HepG2 (cell line): Measurements from ENCODE around the gene OR6S1. TPM values are rescaled to one million over a fixed set of nuclear protein-coding genes. Genes with fewer than 3 reads are reported as not detected.

Source experiments
- AGO1 ChIP-seq: fragments of 200-400 bp; formaldehyde crosslinking; IDR thresholded peaks from 2 replicates; pipeline ENCODE4 v1.6.1; 2017; ENCODE audit warnings: mild to moderate bottlenecking, low read depth, low read length, moderate library complexity; ENCODE audit not compliant: poor library complexity, severe bottlenecking
- FOSL2 ChIP-seq: sonication (generic); formaldehyde crosslinking; IDR thresholded peaks from 2 replicates; pipeline ENCODE4 v1.4.0; 2020; ENCODE audit warnings: missing genetic modification reagents
- HMGA1 ChIP-seq: sonication (generic); formaldehyde crosslinking; conservative IDR thresholded peaks from 2 replicates; pipeline ENCODE4 v1.4.0; 2020; ENCODE audit warnings: missing genetic modification reagents
- KAT7 ChIP-seq: IDR thresholded peaks from 2 replicates; pipeline ENCODE4 v1.6.1; 2018; ENCODE audit warnings: borderline replicate concordance, missing compliant biosample characterization
- MAFF ChIP-seq: IDR thresholded peaks from 2 replicates; pipeline ENCODE4 v1.6.1; 2011; ENCODE audit warnings: low read depth, low read length, improper control_type of control experiment
- MED8 ChIP-seq: sonication (generic); formaldehyde crosslinking; IDR thresholded peaks from 2 replicates; pipeline ENCODE4 v1.8.1; 2023; ENCODE audit warnings: mild to moderate bottlenecking, missing genetic modification reagents; ENCODE audit not compliant: insufficient replicate concordance
- SP5 ChIP-seq: IDR thresholded peaks from 2 replicates; pipeline ENCODE4 v1.6.1; 2016; ENCODE audit warnings: low read depth, borderline replicate concordance
- THAP8 ChIP-seq: sonication (generic); formaldehyde crosslinking; IDR thresholded peaks from 2 replicates; pipeline ENCODE4 v1.5.1; 2020; ENCODE audit warnings: missing genetic modification reagents, mild to moderate bottlenecking, borderline replicate concordance
- UBTF ChIP-seq: sonication (generic); formaldehyde crosslinking; IDR thresholded peaks from 2 replicates; pipeline ENCODE4 v1.4.0; 2020; ENCODE audit warnings: mild to moderate bottlenecking, missing genetic modification reagents
- XRCC5 ChIP-seq: fragments of 200-400 bp; formaldehyde crosslinking; optimal IDR thresholded peaks from 2 replicates; pipeline ENCODE3; 2017; ENCODE audit warnings: mild to moderate bottlenecking, low read length
- ZBTB26 ChIP-seq: IDR thresholded peaks from 2 replicates; pipeline ENCODE4 v1.6.1; 2016; ENCODE audit warnings: missing compliant biosample characterization, missing genetic modification reagents, borderline replicate concordance
- ZIK1 ChIP-seq: sonication (generic); formaldehyde crosslinking; IDR thresholded peaks from 2 replicates; pipeline ENCODE4 v1.5.0; 2020; ENCODE audit warnings: mild to moderate bottlenecking, low read depth, missing genetic modification reagents, borderline replicate concordance
- ZNF335 ChIP-seq: sonication (generic); formaldehyde crosslinking; IDR thresholded peaks from 2 replicates; pipeline ENCODE4 v1.4.0; 2020; ENCODE audit warnings: missing genetic modification reagents
- ZNF513 ChIP-seq: sonication (generic); formaldehyde crosslinking; conservative IDR thresholded peaks from 2 replicates; pipeline ENCODE4 v1.5.0; 2020; ENCODE audit warnings: missing genetic modification reagents
- ZNF563 ChIP-seq: sonication (generic); formaldehyde crosslinking; IDR thresholded peaks from 2 replicates; pipeline ENCODE4 v1.8.0; 2022; ENCODE audit warnings: mild to moderate bottlenecking, moderate library complexity, missing genetic modification reagents
- ZNF770 ChIP-seq: sonication (generic); formaldehyde crosslinking; IDR thresholded peaks from 2 replicates; pipeline ENCODE4 v1.5.0; 2020; ENCODE audit warnings: mild to moderate bottlenecking, missing genetic modification reagents
- ZNF782 ChIP-seq: sonication (generic); formaldehyde crosslinking; IDR thresholded peaks from 2 replicates; pipeline ENCODE4 v1.4.0; 2020; ENCODE audit warnings: missing genetic modification reagents, mild to moderate bottlenecking, borderline replicate concordance
- ZNF788 ChIP-seq: sonication (generic); formaldehyde crosslinking; IDR thresholded peaks from 2 replicates; pipeline ENCODE4 v1.5.0; 2020; ENCODE audit warnings: mild to moderate bottlenecking, missing genetic modification reagents, borderline replicate concordance
- ZNF878 ChIP-seq: sonication (generic); formaldehyde crosslinking; IDR thresholded peaks from 2 replicates; pipeline ENCODE4 v1.8.1; 2023; ENCODE audit warnings: mild to moderate bottlenecking, missing genetic modification reagents, moderate library complexity
- ZNF891 ChIP-seq: sonication (generic); formaldehyde crosslinking; IDR thresholded peaks from 2 replicates; pipeline ENCODE4 v1.5.0; 2020; ENCODE audit warnings: mild to moderate bottlenecking, missing genetic modification reagents
- ZSCAN21 ChIP-seq: sonication (generic); formaldehyde crosslinking; IDR thresholded peaks from 2 replicates; pipeline ENCODE4 v1.8.0; 2022; ENCODE audit warnings: mild to moderate bottlenecking, missing genetic modification reagents, moderate library complexity, borderline replicate concordance
- ZSCAN25 ChIP-seq: sonication (generic); formaldehyde crosslinking; IDR thresholded peaks from 2 replicates; pipeline ENCODE4 v1.8.0; 2022; ENCODE audit warnings: mild to moderate bottlenecking, missing genetic modification reagents
- polyA plus RNA-seq, 8 experiments: library from polyadenylated mRNA; depleted of rRNA in 3 of 8; stranded (reverse) in 7 of 8; unstranded in 1 of 8; fragments of >200 nt; fragmentation: Illumina TruSeq in 4 of 8; extraction: Trizol in 4 of 8; gene quantifications; 2 replicates each; pipeline versions ENCODE4 v1.2.1 to v1.2.3, GENCODE V29; 2011 to 2016; ENCODE audit warnings: low read depth in 4 of 8, missing spikeins in 1 of 8, mixed read lengths in 1 of 8; ENCODE audit not compliant: insufficient read depth in 1 of 8
- total RNA-seq, 5 experiments: library from RNA; depleted of rRNA; stranded (reverse); fragments of >200 nt; fragmentation: Illumina TruSeq; extraction: Trizol; gene quantifications; 2 replicates each; pipeline ENCODE4 v1.2.3, GENCODE V29; 2016; ENCODE audit warnings: low read depth in 1 of 5

The OR6S1 gene
- total and polyA plus RNA-seq, 2 of the 13 experiments (the other 11 are each of a cell fraction or from before 2014, with no cell fraction given): 0.09 TPM; not detected in 1

- TF ChIP-seq UBTF: peak; percentile 60; the same call in 1 of the 2 replicates
- no peak; the same call in 1 of the 2 replicates for TF ChIP-seq ZNF788 (CRISPR knock-in tag)
- no peak for TF ChIP-seq ZNF878 (CRISPR knock-in tag)
- 0 out of 2 replicates have a peak, but pooled peaks have one; percentile 32 for TF ChIP-seq ZSCAN25 (CRISPR knock-in tag)
- 0 out of 2 replicates have a peak, but pooled peaks have one; percentile 35 for TF ChIP-seq ZNF891 (CRISPR knock-in tag)
- no peak for TF ChIP-seq MAFF
- peak; percentile 45; the same call in 1 of the 2 replicates for TF ChIP-seq ZSCAN21 (CRISPR knock-in tag)
- TF ChIP-seq AGO1: no peak
- TF ChIP-seq ZNF563: no peak
- TF ChIP-seq ZNF335: peak; percentile 18; the same call in 1 of the 2 replicates
- no peak for TF ChIP-seq KAT7 (CRISPR knock-in tag)
- TF ChIP-seq ZNF513 (CRISPR knock-in tag): no peak
- TF ChIP-seq ZNF782 (CRISPR knock-in tag): peak; percentile 48; the same call in 1 of the 2 replicates
- TF ChIP-seq XRCC5: no peak
- TF ChIP-seq ZNF770 (CRISPR knock-in tag): no peak
- TF ChIP-seq THAP8 (CRISPR knock-in tag): no peak
- peak; percentile 20; the same call in 1 of the 2 replicates for TF ChIP-seq FOSL2
- no peak for TF ChIP-seq ZIK1 (CRISPR knock-in tag)
- no peak for TF ChIP-seq SP5 (CRISPR knock-in tag)
- no peak for TF ChIP-seq HMGA1 (CRISPR knock-in tag)
- no peak for TF ChIP-seq ZBTB26 (CRISPR knock-in tag)
- no peak for TF ChIP-seq MED8 (CRISPR knock-in tag)
These were observed 11.0 kb downstream of the OR6S1 start (continued) for GRCh38 chr14:20630340-20631022.
